Liver (tissue), 3 donors: ENCODE results near the gene RNF157.

ENCODE experiments used
- EGR1 ChIP-seq, 2 donors: IDR thresholded peaks; 2 replicates each; pipeline ENCODE4 v1.6.1; 2016 to 2018; ENCODE audit warnings: antibody characterized with exemption in 2 of 2, low read depth in 2 of 2
- SP1 ChIP-seq: IDR thresholded peaks from 2 replicates; pipeline ENCODE4 v1.6.1; 2018; ENCODE audit warnings: antibody characterized with exemption, mild to moderate bottlenecking
- TAF1 ChIP-seq: conservative IDR thresholded peaks from 2 replicates; pipeline ENCODE4 v1.6.1; 2016; ENCODE audit warnings: antibody characterized with exemption, mild to moderate bottlenecking
- YY1 ChIP-seq: IDR thresholded peaks from 2 replicates; pipeline ENCODE4 v1.6.1; 2016; ENCODE audit warnings: antibody characterized with exemption, mild to moderate bottlenecking
- TF ChIP-seq, protein P1 (sequence below): fragments of 150-350 bp; IDR thresholded peaks from 2 replicates; pipeline ENCODE4 v1.5.1; 2017; ENCODE audit warnings: improper control_type of control experiment, low read depth, low read length; ENCODE audit not compliant: missing input control
- donor health status: healthy.
- donor health status: healthy.

- TF ChIP-seq TAF1, result no peak
- TF ChIP-seq YY1, result no peak
- TF ChIP-seq EGR1 (IDR thresholded peaks at IDR 0.05; ENCODE audit: low read depth in 2 of 2), result no peak
- TF ChIP-seq SP1, result no peak
- TF ChIP-seq, protein P1, sequence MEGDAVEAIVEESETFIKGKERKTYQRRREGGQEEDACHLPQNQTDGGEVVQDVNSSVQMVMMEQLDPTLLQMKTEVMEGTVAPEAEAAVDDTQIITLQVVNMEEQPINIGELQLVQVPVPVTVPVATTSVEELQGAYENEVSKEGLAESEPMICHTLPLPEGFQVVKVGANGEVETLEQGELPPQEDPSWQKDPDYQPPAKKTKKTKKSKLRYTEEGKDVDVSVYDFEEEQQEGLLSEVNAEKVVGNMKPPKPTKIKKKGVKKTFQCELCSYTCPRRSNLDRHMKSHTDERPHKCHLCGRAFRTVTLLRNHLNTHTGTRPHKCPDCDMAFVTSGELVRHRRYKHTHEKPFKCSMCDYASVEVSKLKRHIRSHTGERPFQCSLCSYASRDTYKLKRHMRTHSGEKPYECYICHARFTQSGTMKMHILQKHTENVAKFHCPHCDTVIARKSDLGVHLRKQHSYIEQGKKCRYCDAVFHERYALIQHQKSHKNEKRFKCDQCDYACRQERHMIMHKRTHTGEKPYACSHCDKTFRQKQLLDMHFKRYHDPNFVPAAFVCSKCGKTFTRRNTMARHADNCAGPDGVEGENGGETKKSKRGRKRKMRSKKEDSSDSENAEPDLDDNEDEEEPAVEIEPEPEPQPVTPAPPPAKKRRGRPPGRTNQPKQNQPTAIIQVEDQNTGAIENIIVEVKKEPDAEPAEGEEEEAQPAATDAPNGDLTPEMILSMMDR, result no peak
Measured at GRCh38 chr17:76279742-76280287, 39.5 kb upstream of the RNF157 start.
